8988T (cell line): Measurements from ENCODE around the gene ADAD2.
A peak's percentile ranks its signal among the peaks of the same experiment; 100 is the strongest.

Experiments
- DNase-seq: peaks from one replicate; pipeline ENCODE4 v3.0.0; 2011

ADAD2 gene

DNA sequence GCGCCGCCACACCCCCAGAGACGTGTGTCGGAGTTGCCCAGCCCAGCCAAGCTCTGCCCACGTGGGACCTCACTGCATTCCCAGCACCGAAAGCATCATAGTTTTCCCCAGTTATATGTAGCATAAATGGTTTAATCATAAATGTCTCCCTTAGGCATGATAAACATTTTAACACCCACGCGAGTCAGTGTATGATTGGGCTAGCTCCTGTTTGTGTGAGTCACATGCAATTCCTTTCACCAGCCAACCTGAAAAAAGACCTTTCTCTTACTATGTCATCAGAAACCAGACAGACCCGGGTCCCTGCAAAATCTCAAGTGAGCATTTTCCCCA is 13.2 kb upstream of the ADAD2 start:
- no peak for DNase-seq

- no peak for DNase-seq
Measured at GRCh38 chr16:84178146-84178765, 12.7 kb upstream of the ADAD2 start.

GRCh38 chr16:84178892-84179611 is 11.9 kb upstream of the ADAD2 start:
- DNase-seq = no peak

DNA sequence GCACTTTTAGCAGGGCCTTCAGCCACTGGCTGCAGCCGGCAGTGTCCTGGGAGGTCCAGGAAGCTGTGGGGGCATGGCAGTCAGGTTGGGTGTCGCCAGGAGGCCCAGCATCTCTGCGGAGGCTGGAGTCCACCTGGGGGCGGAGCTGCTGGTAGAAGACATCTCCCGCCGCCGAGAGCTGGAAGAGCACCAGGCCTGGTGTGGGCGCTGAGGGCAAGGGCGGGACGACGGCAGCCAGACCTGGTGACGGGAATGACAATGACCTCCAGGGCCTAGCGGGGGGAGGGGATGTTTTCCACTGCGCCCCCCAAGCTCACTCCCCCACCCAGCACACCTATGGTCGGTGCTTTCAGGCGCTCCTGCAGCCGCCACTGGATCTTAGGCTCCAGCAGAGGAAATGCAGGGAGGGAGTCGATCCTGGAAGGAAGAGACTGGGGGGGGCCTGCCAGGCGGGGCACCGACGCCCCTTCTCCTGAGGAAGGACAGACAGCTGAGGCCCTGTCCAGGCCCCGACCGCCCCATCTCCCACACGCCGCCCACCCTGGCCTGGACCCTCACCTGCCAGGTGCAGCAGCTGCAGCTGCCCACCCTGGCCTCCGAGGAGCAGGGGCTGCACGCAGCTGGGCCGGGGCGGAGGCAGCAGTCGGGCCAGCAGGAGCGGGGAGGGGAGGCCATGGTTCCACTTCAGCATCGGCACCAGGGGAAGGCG is 11.2 kb upstream of the ADAD2 start:
- DNase-seq = no peak

DNA sequence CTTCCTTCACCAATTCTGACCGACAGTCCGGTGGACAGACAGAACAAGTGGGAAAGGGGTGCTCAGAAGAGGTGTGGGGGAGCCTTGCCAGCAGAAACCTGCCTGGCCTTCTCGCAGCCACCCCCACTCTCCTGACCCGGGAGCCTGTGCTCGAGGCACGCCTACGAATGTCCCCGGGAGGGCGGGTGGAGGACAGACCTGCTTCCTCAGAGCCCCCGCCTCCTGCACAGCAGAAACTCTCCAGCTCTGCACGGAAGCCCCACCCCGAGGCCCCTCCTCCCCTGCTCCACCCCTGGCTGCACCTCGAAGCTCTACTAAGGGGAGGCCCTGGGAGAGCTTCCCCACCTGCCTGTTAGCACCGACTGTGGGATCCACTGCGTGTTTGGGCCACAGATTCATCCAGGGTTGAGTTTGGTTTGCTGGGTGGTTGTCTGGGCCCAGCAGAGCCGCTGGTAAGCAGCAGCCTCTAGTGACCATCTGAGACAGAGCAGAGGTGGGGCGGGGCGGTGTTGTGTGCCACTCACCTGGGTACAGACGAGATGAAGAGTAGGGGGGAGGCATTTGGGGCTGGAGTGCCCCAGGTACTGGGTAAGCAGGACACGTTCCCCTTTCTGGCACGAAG is 10.3 kb upstream of the ADAD2 start:
- DNase-seq = no peak

GRCh38 chr16:84181144-84181915 is 9.6 kb upstream of the ADAD2 start:
- DNase-seq = no peak

- DNase-seq = no peak
Measured at GRCh38 chr16:84182104-84182503, 8.9 kb upstream of the ADAD2 start.

DNA sequence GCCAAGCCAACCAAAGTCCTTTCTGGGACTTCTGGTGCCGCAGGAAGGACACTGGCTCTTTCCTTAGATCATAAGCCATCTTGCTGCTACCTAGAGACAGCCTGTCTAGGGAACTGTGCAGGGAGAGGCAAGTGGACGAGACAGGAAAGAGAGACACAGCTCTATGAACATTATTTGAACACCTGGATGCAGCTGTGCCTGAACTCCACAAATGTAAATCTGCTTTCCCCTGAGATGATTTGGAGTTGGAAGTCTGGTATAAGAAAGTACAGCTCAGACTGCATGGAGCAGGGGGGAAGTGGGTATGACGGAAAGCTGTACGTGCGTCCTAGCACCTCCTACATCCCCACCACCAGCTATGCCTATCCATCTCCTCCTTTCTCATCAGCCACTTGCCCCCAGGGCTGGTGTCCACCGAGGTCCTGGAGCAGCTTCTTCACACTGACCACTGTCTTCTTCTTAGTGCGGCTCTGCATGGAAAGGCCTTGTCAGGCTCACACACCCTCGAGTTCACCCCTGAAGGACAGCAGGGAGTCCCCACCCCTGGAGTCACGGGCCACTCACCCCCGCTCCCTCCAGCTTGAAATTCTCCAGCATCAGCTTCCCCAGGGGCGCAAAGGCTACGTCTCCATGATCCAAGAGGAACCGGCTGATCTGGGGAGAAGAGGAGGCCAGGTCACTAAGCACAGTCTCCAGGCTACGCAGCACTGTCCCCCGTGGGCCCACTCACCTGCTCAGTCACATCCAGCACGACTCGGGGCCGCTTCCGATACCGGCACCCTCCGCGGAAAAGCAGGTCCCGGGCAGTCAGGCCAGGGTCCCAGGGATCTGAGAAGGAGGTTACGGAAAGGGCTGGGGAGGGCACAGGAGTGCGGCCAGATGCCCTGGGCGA is 8.0 kb upstream of the ADAD2 start:
- no peak for DNase-seq

DNA sequence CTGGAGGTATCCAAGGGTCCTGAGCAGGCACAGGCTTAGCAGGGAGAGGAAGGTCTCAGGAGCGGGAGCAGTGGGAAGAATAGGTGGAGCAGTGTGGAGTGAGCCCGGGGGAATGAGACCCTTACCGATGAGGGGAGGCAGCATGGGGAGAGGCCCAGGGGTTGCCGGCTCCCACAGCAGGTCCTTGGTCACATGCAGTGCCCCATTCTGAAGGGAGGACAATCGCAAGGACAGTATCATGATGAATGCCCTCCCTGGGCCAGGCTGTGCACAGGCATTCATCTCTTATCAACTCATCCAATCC is 7.4 kb upstream of the ADAD2 start:
- DNase-seq = no peak

GRCh38 chr16:84183911-84184591 is 6.9 kb upstream of the ADAD2 start:
- peak; percentile 99 for DNase-seq

- DNase-seq = no peak
Measured at GRCh38 chr16:84184775-84185174, 6.2 kb upstream of the ADAD2 start.

- DNase-seq = peak; percentile 100
Measured at GRCh38 chr16:84186685-84187437, 4.1 kb upstream of the ADAD2 start, which contains the start of gene TAF1C. TAF1C (minus strand) TSS chr16:84187057; CDS start chr16:84184988, 2,069 bp downstream.

- DNase-seq = no peak
Measured at GRCh38 chr16:84191466-84191865, 509 bp downstream of the ADAD2 start.

- DNase-seq = no peak
Measured at GRCh38 chr16:84193480-84193879, 2.5 kb downstream of the ADAD2 start.

- DNase-seq = no peak
Measured at GRCh38 chr16:84194018-84194417, 3.1 kb downstream of the ADAD2 start.

- DNase-seq = no peak
Measured at GRCh38 chr16:84194470-84195200, 3.7 kb downstream of the ADAD2 start.

DNA sequence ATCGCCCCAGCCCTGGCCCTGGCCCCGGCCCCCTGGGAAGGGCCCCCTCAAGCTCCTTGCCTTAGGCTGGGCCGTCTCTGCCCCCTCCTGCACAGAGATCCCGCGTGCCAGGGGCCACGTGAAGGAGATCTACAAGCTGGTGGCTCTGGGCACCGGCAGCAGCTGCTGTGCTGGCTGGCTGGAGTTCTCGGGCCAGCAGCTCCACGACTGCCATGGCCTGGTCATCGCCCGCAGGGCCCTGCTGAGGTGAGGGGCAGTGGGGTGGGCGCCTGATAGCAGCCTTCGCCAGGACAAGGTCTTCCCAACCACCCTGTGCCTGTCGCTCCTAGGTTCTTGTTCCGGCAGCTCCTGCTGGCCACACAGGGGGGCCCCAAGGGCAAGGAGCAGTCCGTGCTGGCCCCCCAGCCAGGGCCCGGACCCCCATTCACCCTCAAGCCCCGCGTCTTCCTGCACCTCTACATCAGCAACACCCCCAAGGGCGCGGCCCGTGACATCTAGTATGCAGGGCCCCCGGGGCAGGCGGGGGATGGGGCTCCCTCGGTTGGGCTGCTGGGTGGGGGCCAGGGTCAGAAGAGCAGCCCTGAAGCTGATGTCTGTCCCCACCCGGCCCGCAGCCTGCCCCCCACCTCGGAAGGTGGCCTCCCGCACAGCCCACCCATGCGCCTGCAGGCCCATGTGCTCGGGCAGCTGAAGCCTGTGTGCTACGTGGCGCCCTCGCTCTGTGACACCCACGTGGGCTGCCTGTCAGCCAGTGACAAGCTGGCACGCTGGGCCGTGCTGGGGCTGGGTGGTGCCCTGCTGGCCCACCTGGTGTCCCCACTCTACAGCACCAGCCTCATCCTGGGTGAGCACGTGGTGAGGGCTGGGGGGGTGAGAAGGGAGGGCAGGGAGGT is 4.5 kb downstream of the ADAD2 start:
- DNase-seq = no peak

DNA sequence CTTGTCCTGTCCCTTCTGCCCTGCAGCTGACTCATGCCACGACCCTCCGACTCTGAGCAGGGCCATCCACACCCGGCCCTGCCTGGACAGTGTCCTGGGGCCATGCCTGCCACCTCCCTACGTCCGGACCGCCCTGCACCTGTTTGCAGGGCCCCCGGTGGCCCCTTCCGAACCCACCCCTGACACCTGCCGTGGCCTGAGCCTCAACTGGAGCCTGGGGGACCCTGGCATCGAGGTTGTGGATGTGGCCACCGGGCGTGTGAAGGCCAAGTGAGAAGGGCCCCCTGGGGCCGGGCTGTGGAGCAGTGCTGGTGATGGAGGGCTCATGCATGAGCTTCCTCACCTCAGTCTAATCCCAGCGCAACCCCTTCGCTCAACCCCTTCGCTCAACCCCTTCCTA is 5.1 kb downstream of the ADAD2 start:
- DNase-seq = no peak
